Astrocyte (in vitro differentiated cells and primary cell): ENCODE results near the gene KRTAP5-8. TPM values are rescaled to one million over a fixed set of nuclear protein-coding genes. Genes with fewer than 3 reads are reported as not detected.
"Not testable (repeated sequence)": the region's sequence is repeated elsewhere in the genome, so short reads cannot be mapped to it uniquely, and the experiment has no call there.

Experiments used
- DNase-seq: peaks from one replicate; pipeline ENCODE4 v3.0.0-alpha.2; 2010; ENCODE audit warnings: low read depth
- FAIRE-seq: peaks from 2 replicates; lab custom pipeline; 2011; peaks lifted over from hg19 to GRCh38; lab: Jason Lieb, UNC
- H2AFZ ChIP-seq: 2 replicates; pipeline ENCODE4 v1.6.0; 2012; ENCODE audit warnings: low read depth, low read length, inconsistent platforms
- H3K27ac ChIP-seq: 2 replicates; pipeline ENCODE4 v1.5.1; 2011; ENCODE audit warnings: low read depth, low read length, inconsistent platforms
- H3K27me3 ChIP-seq: 2 replicates; pipeline ENCODE4 v1.6.0; 2011; ENCODE audit warnings: low read length, inconsistent platforms; ENCODE audit not compliant: insufficient read depth
- H3K36me3 ChIP-seq: 2 replicates; pipeline ENCODE4 v1.5.1; 2011; ENCODE audit warnings: low read length, inconsistent platforms; ENCODE audit not compliant: insufficient read depth
- H3K4me1 ChIP-seq: 2 replicates; pipeline ENCODE4 v1.5.1; 2011; ENCODE audit warnings: low read length, inconsistent platforms; ENCODE audit not compliant: insufficient read depth
- H3K4me2 ChIP-seq: 2 replicates; pipeline ENCODE4 v1.6.0; 2012; ENCODE audit warnings: low read length, inconsistent platforms
- H3K4me3 ChIP-seq: 2 replicates; pipeline ENCODE4 v1.5.1; 2011; ENCODE audit warnings: low read depth, mild to moderate bottlenecking, low read length, inconsistent platforms; ENCODE audit not compliant: insufficient read depth
- H3K79me2 ChIP-seq: 2 replicates; pipeline ENCODE4 v1.6.0; 2012; ENCODE audit warnings: mild to moderate bottlenecking, low read length, inconsistent platforms; ENCODE audit not compliant: insufficient read depth
- H3K9ac ChIP-seq: 2 replicates; pipeline ENCODE4 v1.6.0; 2012; ENCODE audit warnings: mild to moderate bottlenecking, low read length, inconsistent platforms
- H3K9me3 ChIP-seq: 2 replicates; pipeline ENCODE4 v1.5.1; 2012; ENCODE audit warnings: low read depth, mild to moderate bottlenecking, low read length, inconsistent platforms; ENCODE audit not compliant: insufficient read depth
- H4K20me1 ChIP-seq: 2 replicates; pipeline ENCODE4 v1.6.0; 2012; ENCODE audit warnings: low read length, inconsistent platforms; ENCODE audit not compliant: insufficient read depth
- H3K27ac Mint-ChIP-seq: one replicate; pipeline ENCODE4 v1.8.0; 2021; ENCODE audit warnings: mild to moderate bottlenecking, mixed read lengths; ENCODE audit not compliant: unreplicated experiment
- H3K27me3 Mint-ChIP-seq: one replicate; pipeline ENCODE4 v1.8.0; 2021; ENCODE audit warnings: low read depth, mixed read lengths; ENCODE audit not compliant: unreplicated experiment
- H3K36me3 Mint-ChIP-seq: one replicate; pipeline ENCODE4 v1.8.0; 2021; ENCODE audit warnings: low read depth, mixed read lengths; ENCODE audit not compliant: unreplicated experiment
- H3K4me1 Mint-ChIP-seq: one replicate; pipeline ENCODE4 v1.8.0; 2021; ENCODE audit warnings: low read depth, mixed read lengths; ENCODE audit not compliant: unreplicated experiment
- H3K4me3 Mint-ChIP-seq: one replicate; pipeline ENCODE4 v1.8.0; 2021; ENCODE audit warnings: mild to moderate bottlenecking, moderate library complexity, mixed read lengths; ENCODE audit not compliant: unreplicated experiment
- H3K9me3 Mint-ChIP-seq: one replicate; pipeline ENCODE4 v1.8.0; 2021; ENCODE audit warnings: mild to moderate bottlenecking, mixed read lengths; ENCODE audit not compliant: unreplicated experiment
- CTCF ChIP-seq: IDR thresholded peaks from 2 replicates; pipeline ENCODE4 v1.5.1; 2011; ENCODE audit warnings: low read depth, mild to moderate bottlenecking, inconsistent platforms, low read length, moderate library complexity; ENCODE audit not compliant: insufficient read depth
- EZH2 ChIP-seq: IDR thresholded peaks from 2 replicates; pipeline ENCODE4 v1.6.1; 2012; ENCODE audit warnings: mild to moderate bottlenecking, low read length, inconsistent platforms; ENCODE audit not compliant: insufficient read depth
- total RNA-seq: library from RNA; stranded (reverse); gene quantifications from 2 replicates; pipeline ENCODE4 v1.2.1, GENCODE V29; 2021

Gene KRTAP5-8
- total RNA-seq, 1 donor from 2014 or later: not detected

GRCh38 chr11:71572811-71573210, 35.0 kb downstream of the KRTAP5-8 start:
- H3K27me3 ChIP-seq: no peaks in the 10 kb centered on the region
- H3K9ac ChIP-seq: no peak overlapping the region
- DNase-seq: no peak
- no peaks in the 10 kb centered on the region for H4K20me1 ChIP-seq
- no peak overlapping the region for H3K4me3 ChIP-seq
- H3K27ac ChIP-seq: no peak overlapping the region
- TF ChIP-seq EZH2: no peak
- no peak for TF ChIP-seq CTCF
- peaks cover 44% of the 10 kb centered on the region for H3K27me3 Mint-ChIP-seq
- H3K4me1 ChIP-seq: no peaks in the 10 kb centered on the region
- H2AFZ ChIP-seq: no peak overlapping the region
- H3K4me3 Mint-ChIP-seq: no peak overlapping the region
- H3K36me3 ChIP-seq: no peaks in the 10 kb centered on the region
- H3K36me3 Mint-ChIP-seq: no peaks in the 10 kb centered on the region
- H3K4me2 ChIP-seq: no peak overlapping the region
- H3K4me1 Mint-ChIP-seq: no peaks in the 10 kb centered on the region
- H3K27ac Mint-ChIP-seq: no peak overlapping the region
- no peaks in the 10 kb centered on the region for H3K79me2 ChIP-seq
- H3K9me3 ChIP-seq: no peaks in the 10 kb centered on the region
- H3K9me3 Mint-ChIP-seq: peaks cover 2% of the 10 kb centered on the region
- FAIRE-seq: no peak

GRCh38 chr11:71574418-71574817, 36.6 kb downstream of the KRTAP5-8 start:
- Mint-ChIP-seq H3K27ac (no peak overlapping the region), H3K4me1 (peaks cover 3% of the 10 kb centered on the region), H3K9me3 (peaks cover 2% of the 10 kb centered on the region), H3K4me3 (no peak overlapping the region), H3K27me3 (peaks cover 30% of the 10 kb centered on the region), H3K36me3 (no peaks in the 10 kb centered on the region)
- no peak overlapping the region for H3K9ac ChIP-seq
- no peaks in the 10 kb centered on the region for H4K20me1 ChIP-seq
- no peaks in the 10 kb centered on the region for H3K9me3 ChIP-seq
- TF ChIP-seq EZH2: no peak
- no peak for TF ChIP-seq CTCF
- H2AFZ ChIP-seq: no peak overlapping the region
- no peaks in the 10 kb centered on the region for H3K79me2 ChIP-seq
- no peaks in the 10 kb centered on the region for H3K4me1 ChIP-seq
- no peak for DNase-seq
- no peaks in the 10 kb centered on the region for H3K27me3 ChIP-seq
- H3K27ac ChIP-seq: no peak overlapping the region
- H3K4me2 ChIP-seq: no peak overlapping the region
- FAIRE-seq: no peak
- H3K36me3 ChIP-seq: no peaks in the 10 kb centered on the region
- H3K4me3 ChIP-seq: no peak overlapping the region

- DNase-seq: no peak
- Histone ChIP-seq H2AFZ (no peak overlapping the region), H3K9ac (no peak overlapping the region), H3K4me3 (no peak overlapping the region), H4K20me1 (no peaks in the 10 kb centered on the region), H3K4me2 (no peak overlapping the region), H3K9me3 (no peaks in the 10 kb centered on the region), H3K4me1 (no peaks in the 10 kb centered on the region), H3K27ac (no peak overlapping the region), H3K27me3 (no peaks in the 10 kb centered on the region), H3K36me3 (no peaks in the 10 kb centered on the region), H3K79me2 (no peaks in the 10 kb centered on the region)
- no peaks in the 10 kb centered on the region for H3K36me3 Mint-ChIP-seq
- no peak for TF ChIP-seq EZH2
- no peak for TF ChIP-seq CTCF
- no peak overlapping the region for H3K4me3 Mint-ChIP-seq
- H3K4me1 Mint-ChIP-seq: peaks cover 5% of the 10 kb centered on the region
- H3K27ac Mint-ChIP-seq: no peak overlapping the region
- FAIRE-seq: no peak
- peaks cover 23% of the 10 kb centered on the region for H3K27me3 Mint-ChIP-seq
- H3K9me3 Mint-ChIP-seq: no peaks in the 10 kb centered on the region
Observed at GRCh38 chr11:71575723-71576424, 38.0 kb downstream of the KRTAP5-8 start.

- H3K4me3 ChIP-seq, H3K9me3 ChIP-seq, H3K4me2 ChIP-seq, FAIRE-seq, H3K27ac Mint-ChIP-seq, H3K27me3 ChIP-seq, H3K36me3 ChIP-seq, H4K20me1 ChIP-seq, H3K9ac ChIP-seq, H3K9me3 Mint-ChIP-seq, DNase-seq, H3K4me1 Mint-ChIP-seq, H2AFZ ChIP-seq, H3K27ac ChIP-seq, H3K4me1 ChIP-seq, H3K36me3 Mint-ChIP-seq, H3K79me2 ChIP-seq, H3K4me3 Mint-ChIP-seq: not testable (repeated sequence)
- peaks cover 25% of the 10 kb centered on the region for H3K27me3 Mint-ChIP-seq
Observed at GRCh38 chr11:71576688-71577465, 39.1 kb downstream of the KRTAP5-8 start.
